NOMO-1 treated with dmso at 0.1 percent for 144 hours (cell line): ENCODE results near the gene LRP3.
A peak's percentile ranks its signal among the peaks of the same experiment; 100 is the strongest.

ENCODE experiments used
- DNase-seq: peaks from one replicate; lab custom pipeline; 2025; ENCODE audit not compliant: unreplicated experiment; lab: John Stamatoyannopoulos, UW

The LRP3 gene

DNA sequence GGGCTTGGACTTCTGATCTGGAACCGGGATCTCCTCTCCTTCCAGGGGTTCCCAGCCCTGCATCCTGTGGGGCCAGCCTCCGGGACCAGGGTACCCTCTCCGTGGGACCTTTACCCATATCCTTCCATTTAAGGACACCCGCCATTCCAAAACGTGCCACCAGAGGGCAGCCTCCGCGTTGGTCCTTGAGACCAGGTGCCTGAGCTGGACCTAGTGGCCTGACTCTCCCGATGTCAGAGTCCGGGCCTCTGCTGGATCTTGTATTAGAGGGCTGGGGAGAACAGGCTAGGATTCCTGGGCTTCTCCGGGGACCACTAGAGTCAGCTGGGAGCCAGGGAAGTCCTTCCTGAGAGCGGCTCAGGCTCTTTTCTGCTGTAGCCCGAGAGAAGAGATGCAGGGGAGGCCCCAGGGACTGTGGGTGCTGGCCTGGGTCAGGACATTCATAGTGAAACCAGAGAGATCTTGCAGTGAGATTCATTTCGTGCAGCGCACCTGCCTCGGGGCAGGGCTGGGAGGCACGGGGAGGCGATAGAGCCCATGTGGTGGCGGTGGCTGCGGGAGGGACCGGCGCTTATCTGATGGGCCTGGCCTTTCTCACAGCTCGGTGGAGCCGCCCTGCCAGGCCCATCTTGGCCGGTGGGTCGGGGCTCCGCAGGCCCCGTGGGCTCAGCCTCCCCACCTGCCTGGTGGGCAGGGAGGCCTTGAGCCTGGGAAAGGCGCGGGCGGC lies 41.3 kb downstream of the LRP3 start:
- DNase-seq, result peak; percentile 20

DNA sequence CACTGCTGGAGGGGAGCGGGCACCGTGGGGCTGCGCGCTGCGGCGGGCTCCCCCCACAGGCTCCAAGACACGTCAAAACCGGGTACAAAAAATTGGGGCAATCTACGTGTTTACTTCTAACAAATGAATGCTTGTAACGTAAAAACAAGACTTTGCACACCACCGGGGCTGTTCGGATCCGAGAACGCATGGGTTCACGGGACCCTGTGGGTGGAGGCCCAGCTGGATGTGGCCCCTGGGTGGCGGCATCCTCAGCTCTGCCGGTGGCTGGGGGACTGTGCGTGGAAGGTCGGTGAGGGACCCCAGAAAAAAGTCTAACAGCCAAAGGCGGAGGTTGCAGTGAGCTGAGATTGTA lies 41.8 kb downstream of the LRP3 start:
- DNase-seq, result no peak

DNA sequence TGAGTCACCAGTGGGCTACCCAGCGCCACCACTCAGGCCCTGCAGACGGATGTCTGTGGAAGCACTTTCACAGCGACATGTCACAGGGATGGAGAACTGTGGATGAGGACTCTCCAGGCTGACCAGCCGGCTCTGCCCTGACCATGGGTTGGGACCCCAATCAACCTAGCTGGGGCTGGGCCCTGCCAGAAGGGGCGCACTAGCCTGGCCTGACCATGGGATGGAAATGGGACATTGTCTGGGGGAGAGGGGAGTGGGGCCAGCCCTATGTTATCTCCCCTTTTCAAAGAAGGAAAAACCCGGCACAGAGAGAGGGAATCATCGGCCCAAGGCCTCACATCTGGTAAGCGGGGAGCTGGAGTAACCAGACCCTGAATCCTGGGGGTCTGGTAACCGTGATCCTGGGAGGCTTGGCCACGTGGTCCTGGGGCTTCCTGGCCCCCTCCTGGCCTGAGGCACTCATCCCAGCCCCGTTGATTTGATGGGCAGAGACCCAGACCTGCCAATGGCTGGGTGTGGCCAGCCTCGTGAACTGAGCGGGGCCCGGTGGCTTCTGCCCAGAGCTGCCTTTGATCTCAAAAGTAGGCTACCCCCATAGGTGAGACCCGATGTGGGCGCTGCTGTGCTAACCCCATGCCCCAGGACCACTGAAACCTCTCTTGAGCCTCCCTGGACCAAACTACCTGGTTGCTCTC lies 42.7 kb downstream of the LRP3 start:
- no peak for DNase-seq

DNA sequence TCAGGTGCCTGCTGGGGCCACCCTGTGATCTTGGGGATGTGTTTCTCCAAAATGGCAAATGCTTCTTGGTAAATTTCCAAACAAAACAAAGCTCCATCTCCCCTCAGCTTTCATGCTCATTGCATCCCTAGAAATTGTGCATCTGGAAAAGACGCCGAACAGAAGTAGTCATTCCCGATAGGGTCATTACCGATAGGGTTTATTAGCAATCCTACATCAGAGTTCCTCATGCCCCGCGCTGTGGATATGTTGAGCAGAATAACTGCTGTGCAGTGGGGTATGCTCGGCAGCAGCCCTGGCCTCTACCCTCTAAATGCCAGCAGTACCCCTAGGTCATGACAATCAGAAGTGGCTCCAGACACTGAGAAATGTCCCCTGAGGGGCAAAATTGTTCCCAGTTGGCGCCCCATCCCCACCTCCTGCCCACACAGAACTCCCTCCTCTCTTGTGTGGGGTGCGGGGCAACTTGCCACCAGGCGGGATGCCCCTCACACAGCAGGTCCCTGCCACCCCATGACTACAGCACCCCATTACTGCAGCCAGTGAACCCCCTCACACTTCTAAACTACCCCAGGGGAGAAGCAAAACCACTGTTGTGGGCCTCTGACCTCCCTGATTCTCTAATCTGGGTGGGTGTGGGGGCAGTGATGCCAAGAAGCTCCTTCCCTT lies 44.5 kb downstream of the LRP3 start:
- DNase-seq, result no peak

DNA sequence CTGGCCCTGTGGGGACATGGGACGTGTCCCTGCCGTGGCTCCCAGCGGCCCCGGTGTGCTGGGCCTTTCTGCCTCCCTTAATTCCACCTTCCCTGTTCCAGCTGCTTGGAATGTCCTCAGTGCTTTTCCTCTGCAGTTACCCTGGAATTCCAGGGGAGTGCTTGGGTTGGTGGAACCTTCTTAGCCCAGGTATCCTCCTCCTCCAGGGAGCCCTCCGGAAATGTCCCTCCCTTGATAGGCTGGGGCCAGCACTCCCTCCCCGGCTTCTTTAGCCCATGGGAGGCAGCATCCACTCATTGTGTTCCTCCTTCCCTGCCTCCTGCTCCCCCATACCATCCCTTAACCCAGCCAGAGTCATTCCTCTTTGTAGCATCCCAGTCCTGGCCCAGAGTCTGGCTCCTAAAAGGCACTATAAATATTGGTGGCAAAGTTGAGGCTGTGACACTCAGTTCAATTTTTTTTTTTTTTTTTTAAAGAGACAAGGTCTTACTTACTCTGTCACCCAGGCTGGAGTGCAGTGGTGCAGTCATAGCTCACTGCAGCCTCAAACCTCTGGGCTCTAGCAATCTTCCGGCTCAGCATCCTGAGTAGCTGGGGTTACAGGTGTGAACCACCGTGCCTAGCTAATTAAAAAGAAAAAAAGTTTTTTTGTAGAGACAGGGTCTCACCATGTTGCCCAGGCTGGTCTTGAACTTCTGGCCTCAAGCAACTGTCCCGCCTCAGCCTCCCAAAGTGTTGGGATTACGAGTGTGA lies 45.3 kb downstream of the LRP3 start:
- DNase-seq, result no peak

DNA sequence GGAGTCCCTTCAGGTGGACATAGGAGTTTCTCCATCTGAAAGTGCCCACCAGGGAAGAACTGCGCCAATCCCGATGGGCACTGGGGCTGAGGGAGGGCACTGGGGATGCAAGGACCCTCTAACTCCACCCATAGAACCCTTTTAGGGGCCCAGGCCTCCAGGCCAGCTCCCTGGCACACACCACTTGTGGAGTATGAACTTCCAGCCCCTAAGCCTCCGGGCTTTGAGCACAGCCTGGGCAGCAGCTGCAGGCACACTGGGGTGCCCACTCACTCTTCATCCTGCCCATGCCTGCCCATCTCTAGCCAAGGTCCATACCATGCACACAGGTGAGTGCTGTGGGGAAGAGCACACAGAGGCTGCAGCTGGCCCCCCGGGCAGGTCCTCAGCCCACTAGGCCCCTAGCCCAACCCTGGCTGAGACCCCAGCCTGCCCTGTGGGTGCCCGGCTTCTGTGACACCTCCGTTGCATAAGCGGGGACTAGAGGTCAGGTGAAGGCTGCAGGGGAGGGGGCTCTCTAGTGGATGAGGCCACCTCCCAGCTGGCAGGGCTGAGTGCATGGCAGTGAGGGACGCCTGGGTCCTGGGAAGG lies 46.1 kb downstream of the LRP3 start:
- DNase-seq, result no peak

DNA sequence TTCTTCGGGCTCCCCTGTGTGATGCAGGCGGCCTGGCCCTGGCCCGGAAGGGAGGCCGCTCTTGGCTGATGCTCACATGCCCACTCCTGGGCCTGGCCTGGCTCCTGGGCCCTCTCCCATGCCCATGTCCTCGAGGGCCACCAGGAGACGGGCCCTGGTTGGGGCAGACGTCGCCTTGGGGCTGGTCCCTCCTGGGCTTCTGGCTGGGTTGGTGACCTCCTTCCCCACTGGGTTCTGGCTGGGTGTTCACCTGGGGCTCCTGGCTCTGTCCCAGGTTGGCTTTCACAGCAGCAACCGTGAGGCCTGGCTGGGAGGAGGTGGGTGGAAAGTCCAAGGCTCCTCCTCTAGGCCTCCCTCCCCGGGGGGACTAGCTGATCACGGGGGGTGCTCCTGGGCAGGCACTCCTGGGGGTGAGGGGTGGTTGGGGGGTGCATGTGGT lies 47.0 kb downstream of the LRP3 start:
- DNase-seq, result no peak

DNA sequence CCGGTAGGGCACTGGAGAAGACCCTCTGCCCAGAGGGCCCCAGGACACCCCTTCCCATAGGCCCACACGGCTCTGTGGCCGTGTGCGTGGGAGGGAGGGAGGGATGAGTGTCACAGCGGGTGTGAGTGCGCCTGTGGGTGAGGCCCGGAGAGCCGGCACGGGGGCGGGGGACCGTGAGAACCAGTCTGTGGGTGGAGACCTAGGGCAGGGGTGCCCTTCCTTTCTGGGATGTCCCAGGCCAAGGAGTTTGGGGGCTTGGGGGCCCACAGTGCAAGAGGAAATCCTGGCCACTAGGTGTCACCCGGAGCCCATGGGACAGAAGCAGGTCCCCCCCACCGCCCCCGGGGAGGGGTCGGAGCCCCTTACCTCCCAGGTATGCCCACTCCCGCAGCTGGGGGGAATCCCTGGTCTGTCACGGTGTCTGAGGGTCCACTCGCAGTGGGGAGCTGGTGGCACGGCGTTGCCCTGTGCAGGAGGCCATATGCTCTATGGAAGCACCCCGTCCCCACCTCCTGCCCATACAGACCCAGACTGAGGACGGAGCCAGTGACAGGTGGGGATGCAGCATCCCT lies 47.5 kb downstream of the LRP3 start:
- no peak for DNase-seq

DNA sequence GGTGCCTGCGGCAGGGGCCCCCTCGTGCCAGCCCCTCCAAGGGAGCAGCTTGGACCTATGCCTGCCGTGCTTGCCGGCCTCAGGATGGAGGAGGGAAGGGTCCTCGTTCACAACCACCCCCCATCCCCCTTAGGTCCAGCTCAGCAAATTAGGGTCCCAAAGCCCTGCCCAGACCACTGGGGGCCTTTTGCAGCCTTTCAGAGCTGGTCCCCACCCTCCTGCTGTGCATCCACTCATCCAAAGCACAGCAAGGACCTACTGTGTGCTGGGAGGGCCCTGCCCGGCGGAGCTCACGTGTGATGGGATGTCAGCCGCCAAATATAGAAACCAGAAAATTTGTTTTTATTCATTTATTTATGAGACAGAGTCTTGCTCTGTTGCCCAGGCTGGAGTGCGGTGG lies 48.0 kb downstream of the LRP3 start:
- no peak for DNase-seq

DNA sequence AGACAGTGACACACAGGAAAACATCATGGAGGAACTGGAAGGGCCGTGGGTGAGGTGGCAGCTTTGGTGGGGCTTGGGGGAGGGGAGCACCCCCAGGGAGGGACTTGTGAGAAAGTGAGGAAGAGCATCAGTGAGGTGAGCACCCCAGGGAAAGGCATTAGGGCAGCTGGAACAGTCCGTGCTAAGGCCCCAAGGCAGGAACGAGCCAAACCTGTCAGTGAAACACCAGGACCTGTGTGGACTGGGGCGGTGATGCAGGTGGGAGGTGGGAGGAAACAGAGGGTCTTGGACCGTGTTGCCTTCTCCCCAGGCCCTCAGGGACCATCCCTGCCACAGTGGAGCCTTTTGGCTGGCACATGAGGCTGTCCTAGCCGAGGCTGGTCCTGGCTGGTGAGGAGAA lies 48.8 kb downstream of the LRP3 start:
- no peak for DNase-seq

DNA sequence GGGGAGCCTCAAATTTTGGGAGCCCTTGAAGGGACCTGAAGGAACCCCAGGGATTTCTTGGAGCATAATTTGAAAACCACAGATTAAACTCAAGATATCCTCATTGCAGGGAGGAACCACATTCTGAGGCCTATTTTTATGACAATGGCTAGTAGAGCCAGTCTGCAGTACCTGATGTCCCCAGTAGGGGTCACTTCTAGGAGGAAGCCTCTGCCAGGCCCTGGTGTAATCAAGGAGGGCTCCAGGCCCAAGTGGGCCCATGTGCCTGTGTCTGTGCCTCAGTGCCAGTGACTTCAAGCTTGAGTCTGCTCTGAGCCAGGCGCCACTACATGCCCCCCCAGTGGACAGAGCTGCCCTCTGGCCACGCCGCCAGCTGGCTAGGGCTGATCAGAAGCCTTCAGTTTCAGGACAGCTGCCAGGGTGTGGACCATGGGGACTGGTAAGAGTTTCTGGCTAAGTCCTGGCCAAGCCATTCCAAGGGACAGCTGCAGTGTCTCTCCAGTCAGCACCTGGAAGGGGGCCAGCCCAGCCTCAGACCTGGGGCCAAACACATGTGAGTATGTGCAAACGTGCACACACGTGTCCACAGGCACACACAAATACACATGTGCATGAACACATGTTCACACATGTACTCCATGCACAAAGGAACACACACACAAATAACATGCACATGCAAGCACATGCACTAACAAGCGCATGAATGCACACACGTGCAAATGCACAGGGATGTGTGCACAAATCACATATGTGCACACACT lies 52.0 kb downstream of the LRP3 start:
- no peak for DNase-seq

DNA sequence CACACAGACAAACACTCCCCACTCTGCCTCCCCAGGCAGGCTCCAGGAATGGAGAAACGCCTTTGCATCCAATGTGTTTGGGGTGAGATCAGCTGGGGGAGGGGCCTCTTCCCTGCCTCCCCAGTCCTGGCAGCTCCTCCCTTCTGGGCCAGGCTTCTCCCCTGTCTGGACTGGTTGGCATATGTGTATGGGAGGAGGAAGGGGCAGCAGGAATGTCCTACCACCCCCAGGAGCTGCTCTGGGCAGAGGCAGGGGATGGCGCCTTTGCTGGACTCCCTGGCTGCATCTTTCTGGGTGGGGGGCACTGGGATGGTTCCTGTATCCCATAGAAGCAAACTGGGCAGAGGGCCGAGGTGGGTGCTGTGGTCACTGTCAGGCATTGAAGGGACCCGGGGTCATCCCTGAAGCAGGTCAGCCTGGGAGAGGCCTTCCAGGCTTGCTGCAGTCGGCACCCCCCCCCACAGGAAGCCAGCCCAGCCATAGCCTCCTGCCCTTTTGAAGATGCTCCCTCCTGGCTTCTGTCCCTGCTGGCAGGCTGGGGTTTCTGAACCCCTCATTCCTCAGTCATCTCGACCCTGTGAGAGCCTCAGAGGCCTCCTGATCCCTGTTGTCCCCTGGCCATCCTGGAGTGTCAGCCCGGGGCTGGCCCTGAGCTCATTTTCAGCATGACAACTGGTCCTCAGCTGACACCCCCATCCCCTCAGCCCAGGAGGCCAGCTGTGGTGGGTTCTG lies 52.7 kb downstream of the LRP3 start:
- DNase-seq, result no peak

DNA sequence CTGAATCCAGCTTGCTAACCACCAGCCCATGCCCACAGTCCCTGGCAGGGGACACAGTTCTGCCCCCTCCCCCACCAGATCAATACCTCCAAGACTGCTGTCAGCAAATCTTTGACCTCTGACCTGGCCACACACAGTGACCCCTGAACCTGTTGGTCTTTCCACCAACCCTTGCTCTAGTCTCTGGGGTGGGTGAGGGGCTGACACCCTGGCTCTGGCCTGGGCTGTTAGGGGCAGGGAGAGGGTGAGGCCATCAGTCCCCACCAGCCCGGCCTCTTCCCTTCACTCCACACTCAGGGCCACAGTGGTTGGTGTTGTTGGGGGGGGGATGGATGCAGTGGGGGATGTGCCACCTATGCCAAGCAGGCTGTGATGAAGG lies 53.3 kb downstream of the LRP3 start:
- no peak for DNase-seq

DNA sequence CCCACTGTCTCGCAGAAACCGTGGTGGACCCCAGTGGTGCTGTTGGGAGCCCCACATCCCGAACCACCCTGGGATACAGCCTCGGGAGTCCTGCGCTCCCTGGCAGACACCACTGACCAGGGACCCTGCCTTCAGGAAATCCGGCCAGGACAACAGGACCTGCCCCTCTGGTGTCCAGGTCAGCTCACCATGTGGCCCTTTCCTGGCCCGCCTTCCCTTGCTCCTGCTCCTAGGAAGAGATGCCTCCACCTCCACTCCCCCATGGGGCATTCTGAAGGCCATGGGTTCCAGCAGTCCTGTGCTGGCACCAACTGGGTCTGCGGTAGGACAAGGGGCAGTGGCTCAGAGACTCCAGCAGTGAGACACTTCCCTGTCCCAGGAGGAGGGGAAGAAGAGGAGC lies 54.0 kb downstream of the LRP3 start:
- no peak for DNase-seq

DNA sequence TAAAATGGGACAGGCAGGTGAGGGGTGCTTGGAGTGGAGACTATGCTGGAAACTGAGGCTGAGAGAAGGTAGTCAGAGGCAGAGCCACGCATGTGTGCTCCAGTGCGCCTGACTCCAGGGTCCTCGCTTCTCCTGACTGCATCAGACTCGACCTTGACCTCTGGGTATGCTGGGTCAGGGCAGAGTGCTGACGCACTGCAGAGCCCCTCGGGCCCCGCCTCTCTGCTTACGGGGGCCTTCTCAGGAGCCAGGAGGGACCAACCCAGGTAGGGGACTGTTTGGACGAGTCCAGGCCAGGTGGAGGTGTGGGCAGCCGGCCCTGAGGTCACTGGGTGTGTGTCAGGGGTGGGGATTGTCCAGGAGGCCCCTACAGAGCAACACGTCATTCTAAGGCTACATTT lies 54.4 kb downstream of the LRP3 start:
- no peak for DNase-seq

DNA sequence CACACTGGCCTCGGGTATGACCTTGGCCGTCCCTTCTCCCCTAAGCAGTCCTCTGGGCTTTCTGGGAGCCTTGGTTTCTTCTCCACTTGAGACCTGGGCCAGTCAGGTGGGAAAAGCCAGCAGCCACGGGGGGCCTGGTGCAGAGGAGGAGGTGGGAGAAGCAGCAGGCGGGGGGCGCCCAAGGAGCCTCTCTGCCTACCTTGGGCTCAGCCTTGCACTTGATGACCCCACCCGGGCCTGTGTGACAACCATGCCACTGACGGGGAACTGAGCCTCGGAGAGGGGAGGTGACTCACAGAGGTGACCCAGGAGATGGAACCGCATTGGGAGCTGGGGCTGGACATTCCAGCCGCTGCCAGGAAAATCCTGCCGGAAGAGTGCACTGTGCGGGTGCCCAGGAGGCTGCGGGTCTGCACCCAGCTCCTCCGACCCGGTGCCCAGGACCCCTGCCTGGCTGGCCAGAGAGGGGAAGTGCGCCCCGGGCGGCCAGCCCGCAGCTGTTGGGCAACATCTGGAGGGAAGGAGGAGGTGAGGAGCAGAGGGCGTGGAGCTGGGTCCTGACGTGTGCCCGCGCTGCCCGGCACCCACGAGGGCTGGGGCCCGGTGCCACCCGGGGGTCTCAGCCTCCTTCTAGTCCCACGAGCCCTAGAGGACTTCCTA lies 55.0 kb downstream of the LRP3 start:
- DNase-seq, result peak; percentile 91

DNA sequence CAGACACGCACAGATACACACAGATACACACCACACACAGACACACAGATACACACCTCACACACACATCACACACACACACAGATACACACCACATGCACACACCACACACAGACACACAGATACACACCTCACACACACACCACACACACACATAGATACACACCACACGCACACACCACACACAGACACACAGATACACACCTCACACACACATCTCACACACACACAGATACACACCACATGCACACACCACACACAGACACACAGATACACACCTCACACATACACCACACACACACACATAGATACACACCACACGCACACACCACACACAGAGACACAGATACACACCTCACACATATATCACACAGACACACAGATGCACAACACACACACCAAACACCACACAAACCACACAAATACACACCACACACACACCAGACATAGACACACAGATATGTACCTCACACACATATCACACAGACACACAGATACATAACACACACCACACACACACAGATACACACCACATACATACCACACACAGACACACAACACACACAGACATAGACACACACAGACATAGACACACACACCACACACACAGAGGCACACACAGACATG lies 55.7 kb downstream of the LRP3 start:
- DNase-seq, result no peak

DNA sequence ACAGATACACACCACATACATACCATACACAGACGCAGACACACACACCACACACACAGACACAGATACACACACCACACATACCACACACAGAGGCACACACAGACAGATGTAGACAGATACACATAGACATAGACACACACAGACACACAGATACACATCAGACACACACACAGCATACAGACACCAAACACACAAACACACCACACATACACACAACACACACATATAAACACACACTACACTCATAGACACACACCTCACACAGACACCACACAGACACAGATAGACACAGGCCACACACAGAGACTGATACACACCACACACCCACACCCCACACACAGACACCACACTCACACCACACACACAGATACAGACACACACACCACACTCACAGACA lies 56.4 kb downstream of the LRP3 start:
- DNase-seq, result no peak

DNA sequence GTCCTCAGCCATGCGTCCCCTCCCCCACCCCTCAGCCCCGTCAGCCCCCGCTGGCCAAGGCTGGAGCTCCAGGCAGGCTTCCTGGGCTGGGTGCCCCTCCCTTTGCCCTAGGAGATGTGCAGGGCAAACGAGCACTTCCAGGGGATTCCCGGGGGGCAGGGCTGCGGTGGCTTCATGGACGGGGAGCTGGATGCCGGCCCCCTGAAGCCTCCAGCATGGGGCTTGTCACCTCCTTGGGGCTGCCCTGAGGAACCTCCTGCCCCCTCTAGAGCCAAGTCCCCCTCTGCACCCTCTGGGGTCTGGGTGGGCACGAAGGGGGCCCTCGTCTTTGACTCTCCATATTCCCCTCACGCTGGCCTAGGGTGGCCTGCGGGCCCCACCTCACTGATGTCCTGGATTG lies 56.9 kb downstream of the LRP3 start:
- no peak for DNase-seq
